HUDEP-2 (cell line): Measurements from ENCODE around the gene CIB4.
A peak's percentile ranks its signal among the peaks of the same experiment; 100 is the strongest.

Source experiments
- DNase-seq, 76 experiments: peaks; one replicate each; lab custom pipeline; 2025; ENCODE audit not compliant: unreplicated experiment in 76 of 76; lab: John Stamatoyannopoulos, UW

CIB4 gene

DNA sequence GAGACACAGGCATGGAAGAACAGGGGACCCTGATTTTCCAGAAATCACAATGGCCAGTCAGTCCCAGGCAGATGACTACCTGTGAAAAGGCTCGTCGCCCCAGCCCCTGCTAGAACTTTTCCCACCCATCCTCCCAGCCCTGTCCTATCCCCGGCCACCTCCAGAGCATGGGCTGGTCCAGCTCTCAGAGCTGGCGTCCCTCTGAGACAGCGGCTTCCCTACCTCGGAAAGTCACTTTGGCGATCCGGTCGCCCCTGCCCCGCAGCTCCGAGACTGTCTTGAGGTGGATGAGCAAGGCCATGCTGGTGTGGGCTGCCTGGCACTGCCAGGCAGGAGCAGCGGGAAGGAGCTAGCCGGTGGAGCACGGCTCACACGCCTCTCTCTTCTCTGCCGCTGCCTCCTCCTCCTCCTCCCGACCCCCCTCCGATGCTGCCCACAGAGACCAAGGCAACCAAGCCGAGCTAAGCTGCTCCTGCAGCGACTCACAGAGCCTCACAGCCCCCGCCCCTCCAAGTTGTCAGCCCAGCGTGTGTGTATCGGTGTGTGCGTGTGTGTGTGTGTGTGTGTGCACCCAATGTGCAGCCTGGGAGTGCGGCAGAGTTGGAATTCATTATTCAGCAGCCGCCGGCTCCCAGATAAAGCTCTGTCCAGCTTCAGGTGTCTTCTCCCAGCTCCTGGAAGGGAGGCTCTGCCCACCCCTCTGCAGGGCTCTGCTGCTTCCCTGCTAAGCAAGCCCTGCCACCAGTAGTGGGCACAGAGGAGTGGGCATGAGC is 82.7 kb downstream of the CIB4 start:
- DNase-seq, result no peak

DNA sequence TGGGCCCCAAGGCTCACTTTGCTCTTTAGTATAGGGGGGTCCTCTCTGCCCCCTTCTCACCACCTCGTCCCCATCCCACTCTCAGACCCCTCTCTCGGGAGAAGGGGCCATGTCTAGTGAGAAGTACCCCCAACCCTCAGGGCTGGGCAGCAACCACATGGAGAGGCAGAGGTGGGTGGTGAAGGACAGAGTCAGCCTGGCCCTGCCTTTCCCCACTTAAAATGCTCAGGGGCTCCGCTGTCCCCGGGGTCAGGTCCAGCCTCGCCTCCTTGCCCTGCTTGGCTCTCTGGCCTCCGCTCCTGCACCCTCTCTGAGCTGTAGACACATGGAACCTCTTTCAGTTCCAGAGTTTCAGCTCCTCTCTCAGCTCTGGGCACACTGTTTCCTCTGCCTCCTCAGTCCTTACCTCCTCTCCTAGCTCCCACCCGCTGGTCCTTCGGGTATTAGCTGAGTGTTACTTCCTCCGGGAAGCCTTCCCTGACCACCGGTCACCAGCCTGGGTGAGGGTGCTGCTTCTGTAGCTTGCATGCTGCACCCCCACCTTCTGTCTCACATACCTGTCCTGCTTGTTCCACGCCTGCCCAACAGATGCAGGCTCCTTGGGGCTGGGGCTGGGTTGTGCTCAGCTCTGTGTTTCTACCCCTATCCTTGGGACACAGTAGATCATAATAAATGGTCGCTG is 83.8 kb downstream of the CIB4 start:
- DNase-seq, result no peak

DNA sequence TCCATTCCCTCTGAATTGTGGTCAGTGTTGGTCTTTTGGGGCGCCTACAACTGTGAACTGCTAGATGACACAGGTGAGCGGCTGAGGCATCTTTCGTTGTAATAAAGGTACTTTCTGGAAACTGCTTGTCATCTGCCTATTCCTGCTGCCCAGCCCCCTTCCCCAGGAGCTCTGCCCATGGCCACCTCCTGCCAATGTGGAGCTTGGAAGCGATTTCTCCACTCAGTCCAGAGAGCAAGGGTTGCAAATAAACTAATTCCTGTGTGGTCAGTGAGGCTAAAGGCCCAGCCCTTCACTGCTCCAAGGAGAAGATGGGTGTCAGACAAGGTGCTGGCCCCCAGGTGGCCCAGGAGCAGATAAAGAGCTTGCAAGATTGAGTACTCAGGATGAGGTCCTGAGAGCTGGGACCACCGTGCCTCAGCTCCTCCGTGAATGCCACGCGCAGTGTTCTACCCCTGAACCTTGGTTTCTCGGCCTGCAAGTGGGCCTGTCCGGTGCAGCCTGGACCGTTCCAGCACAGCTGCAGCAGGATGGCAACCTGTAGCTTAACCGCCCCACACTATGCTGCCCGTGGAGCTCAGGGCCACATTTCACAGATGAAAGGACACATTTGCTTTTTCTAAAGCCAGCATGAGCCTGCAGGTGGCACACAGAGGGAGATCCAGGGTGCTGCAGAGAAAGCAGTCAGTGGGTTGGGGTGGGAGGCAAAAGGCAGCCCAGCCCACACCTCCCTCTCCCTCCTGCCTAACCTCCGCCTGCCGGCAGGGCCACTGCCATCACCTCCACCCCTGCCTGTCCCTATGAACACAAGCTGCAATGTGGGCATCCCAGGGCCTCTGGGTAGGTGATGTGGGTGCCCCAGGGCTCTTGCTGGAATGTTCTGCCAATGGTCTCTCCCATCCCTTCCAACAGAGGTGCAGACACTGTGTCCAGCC is 84.6 kb downstream of the CIB4 start:
- no peak for DNase-seq

DNA sequence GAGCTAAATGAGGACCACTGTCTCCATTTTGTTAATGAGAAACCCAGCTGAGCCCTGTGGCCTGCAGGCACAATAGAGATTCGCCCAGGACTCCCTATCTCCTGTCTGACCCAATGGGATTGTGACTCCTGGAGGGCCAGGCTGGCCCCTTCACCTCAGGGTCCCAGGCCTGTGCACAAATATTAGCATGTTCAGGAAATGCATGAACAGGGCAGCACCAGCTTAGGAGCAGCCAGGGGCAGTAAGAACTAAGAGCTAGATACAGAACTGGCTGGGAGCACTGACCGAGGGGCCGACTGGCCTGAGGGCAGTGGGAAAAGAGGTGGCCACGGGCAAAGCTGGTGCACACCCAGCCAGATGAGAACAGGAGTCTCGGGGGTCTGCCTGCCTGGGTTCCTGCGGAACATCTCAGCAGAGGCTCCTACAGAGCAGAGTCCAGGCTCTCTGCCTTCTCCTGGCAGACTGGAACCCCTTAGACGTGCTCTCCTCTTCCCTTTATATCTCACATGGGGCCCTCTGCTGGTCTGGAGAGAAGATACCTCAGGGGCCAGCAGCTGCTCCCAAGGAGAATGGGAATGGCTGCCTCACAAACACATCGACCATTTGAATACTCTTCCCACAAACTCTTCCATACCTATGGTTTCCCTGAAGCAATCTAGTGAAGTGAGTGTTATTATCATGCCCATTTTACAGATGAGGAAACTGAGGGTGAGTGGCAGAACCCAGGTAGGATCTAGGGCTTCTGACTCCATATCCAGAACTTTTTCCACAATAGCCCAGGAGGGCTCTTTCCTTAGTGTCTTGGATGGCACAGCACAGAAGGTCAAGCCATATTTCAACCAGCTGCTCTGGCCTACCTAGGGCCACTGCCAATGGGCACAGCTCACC is 85.7 kb downstream of the CIB4 start:
- peak in 3 of 76 experiments; percentile 6 to 18 (median 13) for DNase-seq

DNA sequence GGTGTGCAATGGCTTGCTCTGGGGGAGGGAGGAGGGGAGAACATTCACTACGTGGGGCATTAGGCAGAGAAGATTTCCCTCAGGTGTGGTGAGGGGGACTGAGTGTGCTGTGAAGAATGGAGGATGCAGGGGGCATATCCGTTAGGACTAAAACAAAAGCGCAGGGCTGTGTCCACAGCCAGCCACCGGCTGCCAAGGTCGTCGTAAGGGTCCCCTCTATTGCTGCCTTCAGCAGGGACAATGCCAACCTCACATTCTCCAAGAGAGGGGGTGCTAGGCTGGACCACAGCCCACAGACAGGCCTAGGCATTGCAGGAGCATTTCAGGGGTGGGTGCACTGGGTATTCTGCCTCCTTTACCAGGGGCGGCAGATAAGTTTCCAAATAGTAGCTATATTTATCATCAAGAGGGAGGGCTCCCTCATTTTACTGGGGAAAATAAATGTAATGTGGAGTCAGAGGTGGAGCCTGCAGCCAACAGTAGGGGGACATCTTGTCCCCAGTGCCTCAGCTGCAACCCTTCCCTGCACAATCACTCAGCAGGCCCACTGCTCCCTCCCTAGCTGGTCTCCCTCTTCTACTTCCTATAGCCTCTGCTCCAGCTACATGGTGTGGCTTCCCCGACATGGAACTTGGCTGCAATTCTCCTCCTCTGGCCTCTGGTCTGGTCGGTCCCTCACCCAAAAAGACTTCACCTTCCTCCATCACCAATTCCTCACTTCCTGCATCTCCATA is 88.4 kb downstream of the CIB4 start:
- no peak for DNase-seq

DNA sequence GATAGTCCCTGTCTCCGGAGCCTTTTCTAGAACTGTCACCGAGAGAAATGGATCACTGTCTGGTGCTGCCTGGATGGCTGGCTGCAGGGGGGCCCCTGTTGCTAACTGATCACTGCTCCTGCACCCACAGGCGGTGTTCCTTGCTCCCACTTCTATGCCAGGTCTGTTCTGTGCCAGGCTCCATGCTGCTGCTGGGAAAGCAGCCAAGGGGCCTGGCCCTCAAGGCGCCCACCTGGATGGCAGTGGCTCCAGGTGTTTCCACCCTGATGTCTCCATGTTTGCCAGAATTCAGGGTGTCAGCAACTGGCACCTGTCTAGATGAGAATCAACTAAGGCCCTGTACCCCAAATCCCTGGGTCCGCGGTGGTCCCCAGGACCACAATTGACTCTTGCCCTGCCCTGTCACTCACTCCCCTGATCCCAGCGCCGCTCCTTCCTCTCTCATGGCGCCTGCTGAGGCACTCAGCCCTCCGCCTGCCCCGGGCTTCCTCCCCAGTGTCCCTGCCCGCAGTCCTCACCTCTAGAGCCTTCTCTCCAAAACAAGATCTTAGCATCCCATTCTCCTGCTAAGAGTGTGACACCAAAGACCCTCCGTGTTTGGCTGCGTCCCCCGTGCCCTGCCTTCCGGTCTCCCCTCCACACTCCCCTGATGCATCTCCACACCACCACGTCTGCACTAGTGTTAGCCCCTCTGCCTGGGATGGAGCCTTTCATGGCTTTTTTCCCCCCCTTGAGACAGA is 90.7 kb downstream of the CIB4 start:
- DNase-seq, result no peak

DNA sequence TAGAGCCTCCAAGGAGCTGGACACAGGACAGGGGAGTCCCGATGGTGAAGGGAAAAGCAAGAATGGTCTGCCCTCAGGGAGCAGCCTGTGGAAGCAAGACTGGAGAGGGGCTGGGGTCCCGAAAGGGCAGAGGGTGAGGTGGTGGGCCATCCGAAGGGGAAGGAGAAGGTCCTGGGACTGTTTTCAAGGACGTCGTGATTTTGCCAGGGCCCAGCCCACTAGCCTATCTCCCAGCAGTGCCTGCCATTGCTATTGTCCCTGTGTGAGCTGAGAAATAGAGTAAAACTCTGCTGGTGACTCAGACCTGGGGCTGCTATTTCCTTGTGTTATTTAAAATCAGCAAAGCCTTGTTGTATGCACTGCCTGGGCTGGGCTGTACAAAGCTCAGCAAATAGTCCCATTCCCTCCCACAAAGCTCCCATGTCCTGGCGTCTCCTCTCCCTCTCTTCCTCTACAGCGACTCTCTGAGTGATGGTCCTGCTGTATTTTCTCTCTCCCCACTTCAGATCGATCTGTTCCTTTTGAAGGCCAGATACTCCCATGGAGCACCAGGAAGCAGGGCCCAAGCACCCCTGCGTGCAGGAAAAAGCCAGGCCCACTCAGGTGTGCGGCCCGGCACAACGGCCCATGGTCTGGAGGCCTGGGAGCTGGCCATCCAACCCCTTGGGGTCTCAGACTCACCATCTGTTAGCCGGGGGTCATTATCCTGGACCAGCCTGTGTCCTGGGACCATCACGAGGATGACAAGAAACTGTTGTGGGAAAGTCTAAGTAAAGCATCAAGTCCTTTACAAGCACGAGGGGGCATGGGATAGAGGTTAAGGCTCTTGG is 98.3 kb downstream of the CIB4 start:
- DNase-seq, result no peak

DNA sequence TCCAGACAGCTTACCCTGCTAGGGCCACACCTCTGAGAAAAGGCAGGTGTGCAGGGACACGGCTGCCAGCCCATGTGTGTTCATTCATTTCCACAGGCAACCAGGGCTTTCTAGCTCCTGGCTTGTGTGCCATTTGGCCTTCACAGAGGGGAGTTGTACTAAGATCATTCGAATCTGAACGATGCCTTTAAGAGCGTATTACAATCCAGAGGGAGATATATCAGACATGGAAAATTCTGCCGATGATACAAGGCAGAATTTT is 99.0 kb downstream of the CIB4 start:
- DNase-seq, result no peak

DNA sequence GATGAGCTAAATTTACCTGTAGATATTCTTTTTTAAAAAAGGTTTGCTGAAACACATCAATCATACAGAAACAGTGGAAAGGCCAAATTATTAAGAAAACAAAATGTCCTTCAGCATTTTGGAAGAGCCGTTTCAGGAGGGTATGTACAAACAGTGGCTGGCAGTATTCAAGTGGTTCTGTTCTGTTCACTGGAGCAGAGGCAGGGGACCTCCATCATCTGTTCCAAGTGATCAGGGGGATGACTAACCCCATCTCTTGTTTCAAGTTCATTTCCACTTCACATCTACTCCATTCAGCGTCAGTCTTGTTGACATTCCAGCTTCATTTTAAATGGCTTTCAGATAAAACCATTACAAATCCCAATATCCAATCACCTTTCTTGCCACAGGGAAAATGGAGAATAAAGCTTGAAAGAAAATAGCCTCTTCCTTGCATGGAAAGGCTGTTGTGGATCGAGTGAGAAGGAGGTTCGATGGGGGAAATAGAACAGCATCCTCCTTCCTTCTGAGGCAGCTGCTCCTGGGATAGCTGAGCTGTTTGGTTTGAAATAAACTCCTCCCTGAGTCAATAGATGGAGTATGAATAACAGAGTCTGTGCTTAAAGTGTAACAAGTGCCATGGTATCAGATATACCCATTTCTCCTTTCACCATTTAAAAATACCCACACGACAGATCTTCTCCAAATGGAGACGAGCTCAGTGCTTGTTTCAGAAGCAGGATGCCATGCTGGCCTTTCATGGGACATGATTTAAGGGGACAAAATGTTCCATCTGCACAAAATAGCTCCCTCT is 99.6 kb downstream of the CIB4 start:
- no peak for DNase-seq

DNA sequence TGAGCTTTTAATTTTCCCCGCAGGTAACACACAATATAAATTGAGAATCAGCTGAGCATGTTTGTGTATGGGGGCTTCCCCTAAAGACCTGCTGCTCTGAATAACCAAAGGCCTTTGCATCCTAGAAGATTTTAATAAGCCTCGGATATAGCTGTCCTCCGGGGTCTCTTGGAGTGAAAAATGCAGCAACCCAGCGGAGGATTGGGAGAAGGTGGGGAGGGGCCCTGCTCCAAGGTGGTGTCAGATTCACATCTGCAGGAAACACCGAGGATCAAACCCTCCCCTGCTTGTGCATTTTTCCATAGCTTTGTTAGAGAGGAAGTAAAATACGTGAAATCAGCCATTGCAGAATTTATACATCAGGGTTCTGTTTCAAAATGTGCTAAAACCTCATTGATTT is 100.2 kb downstream of the CIB4 start:
- no peak for DNase-seq

DNA sequence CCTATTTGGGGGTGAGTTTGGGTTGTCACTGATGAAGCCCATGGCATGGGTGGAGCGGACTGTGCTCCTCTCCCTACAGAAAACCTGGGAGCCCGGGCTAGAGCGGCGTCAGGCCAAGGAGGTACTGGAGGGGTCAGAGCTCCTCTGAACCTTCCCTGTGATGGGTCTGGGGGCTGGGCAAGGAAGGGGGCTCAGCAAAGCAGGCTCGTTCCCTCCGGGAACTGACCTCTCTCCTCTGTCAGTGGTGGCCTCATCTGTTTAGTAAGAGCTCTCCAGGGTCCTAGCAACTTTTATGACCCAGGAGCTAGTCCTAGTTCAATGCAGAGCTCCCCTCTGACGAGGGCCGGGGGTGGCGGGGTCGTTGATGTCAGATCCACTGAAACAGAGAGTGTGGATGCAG is 100.9 kb downstream of the CIB4 start:
- DNase-seq, result no peak

DNA sequence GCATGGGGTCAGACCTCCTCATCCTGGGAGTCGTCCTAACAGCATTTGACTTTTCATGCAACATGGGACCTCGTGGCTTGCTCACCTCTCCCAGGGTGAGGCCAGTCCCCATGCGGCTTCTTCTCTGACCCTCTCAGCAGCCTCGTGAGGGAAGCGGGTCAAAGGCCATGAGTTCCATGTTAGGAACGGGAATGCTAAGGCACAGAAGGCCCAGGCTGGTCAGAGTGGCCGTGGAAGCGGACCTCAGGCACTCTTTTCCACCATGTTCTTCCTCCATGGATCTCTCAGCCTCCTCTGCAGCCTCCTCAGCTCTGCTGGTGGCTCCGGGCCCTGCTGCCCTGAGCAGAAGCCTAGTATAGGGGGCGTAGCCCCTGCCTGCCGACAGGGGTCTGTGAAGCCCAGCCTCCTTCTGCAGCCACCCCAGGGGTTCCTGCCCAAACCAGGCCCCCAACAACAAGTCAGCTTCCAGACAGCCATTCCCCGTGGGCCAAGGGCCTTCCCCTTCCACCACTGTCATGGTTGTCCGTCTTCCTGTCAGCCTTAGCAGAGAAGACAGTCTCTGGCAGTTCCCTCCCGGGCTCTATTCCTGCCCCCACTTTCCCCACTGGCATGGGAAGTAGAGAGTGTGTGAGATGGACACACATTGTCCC is 103.2 kb downstream of the CIB4 start:
- DNase-seq, result no peak

DNA sequence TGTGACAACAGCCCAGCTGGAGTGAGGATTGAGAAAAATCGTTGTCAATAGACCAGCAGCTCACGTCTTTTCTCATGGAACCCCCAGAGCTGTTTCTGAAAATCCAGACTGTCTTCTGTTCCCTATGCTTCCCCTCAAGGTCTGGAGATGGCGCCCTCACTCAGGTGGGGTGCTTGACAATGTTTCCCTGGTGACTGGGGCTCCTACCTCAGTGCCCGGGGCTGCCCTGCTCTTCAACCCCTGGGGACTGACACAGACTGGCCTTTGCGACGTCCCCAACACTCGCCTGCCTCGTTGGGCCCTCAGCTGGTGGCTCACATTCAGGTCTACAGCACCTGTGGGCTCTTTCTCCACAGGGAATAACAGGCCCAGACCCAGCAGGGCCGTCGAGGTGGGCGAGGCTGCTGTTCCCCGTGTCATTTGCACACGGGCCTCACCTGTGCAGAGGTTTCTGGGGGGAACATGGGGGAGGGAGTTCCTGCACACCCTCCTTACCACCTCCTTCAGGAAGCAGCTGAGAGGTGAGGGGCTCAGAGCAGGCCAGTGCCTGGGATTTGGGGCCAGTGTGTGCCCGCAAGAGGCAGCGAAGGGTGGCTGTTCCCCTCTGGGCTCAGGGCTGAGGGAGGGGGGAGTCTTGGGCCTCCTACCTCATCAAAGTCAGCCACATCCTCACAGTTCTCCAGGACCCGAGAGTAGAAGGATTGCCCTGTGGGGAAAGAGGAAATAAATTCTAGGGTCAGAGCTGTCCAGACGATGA is 103.9 kb downstream of the CIB4 start:
- DNase-seq, result no peak

DNA sequence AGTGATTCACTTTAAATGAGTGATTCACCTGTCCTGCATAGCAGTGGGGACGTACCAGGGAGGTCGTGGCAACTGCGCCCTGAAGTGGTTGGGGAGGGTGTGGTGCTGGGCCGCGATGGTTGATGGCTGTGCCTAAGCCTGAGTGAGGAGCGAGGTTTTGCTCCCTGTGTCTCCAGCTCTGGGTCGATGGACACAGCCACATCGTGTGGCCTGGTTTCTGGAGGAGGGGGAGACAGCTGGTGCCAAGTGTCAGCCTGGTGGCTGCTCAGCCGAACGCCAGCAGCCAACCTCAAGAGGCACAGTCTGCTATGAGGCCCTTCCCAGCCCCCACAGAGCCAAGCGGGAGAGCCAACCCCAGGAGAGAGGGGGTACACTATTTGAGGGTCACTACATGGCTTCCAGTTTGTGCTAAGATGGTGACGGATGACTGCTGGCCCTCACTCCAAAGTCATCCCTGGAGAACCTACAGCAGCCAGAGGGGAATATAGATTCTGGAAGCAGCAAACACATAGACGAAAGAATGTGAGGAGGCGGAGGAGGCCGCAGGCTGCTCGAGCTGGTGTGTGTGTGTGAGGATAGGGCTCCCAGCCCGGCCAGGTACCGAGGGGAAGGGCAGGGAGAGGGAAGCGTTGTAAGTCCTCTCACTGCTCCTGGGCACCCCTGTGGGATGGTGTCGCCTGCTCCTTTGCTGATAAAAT is 104.6 kb downstream of the CIB4 start:
- no peak for DNase-seq

DNA sequence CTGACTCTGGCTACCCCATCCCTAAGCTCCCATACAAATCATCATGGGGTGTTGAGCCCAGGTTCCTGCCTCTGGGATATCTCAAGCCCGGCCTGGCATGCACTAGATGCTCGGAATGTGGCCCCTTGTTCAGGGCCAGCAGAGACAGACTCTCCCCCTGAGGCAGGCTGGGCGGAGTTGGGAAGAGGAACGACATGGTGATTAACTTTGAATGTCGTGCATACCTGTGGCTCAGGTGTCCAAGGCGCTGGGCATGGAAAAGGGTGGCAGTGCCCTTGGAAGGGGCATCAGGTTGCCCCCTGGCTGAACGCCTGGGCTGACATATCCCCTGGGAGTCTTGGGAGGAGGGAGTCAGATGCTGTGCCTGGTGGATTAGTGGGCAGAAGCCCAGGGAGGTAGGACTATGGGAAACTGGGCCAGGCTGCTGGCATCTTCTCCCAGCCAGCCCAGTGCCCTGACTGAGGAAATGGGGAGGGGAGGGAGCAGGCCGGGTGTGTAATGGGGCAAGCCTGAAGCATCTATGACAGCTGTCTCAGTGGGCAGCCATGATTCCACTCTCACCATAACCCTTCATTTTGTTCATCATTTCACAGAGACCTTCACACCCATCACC is 105.4 kb downstream of the CIB4 start:
- DNase-seq, result no peak
